Measurements from ENCODE around the gene FGD6. TPM values are rescaled to one million over a fixed set of nuclear protein-coding genes. Genes with fewer than 3 reads are reported as not detected.

FGD6 gene
- total and polyA plus RNA-seq, 2 experiments from 2014 or later: 3.0 to 5.9 TPM

GRCh38 chr12:95231190-95231589 is 13.9 kb upstream of the FGD6 start:
- Histone ChIP-seq H4K20me1 (ENCODE audit: insufficient read depth) (no peaks in the 10 kb centered on the region; the same call in 1 of the 2 replicates), H3K36me3 (ENCODE audit: low read depth) (no peaks in the 10 kb centered on the region), H3K9ac (no peak overlapping the region), H3K27me3 (replicated peaks; ENCODE audit: insufficient read depth) (no peaks in the 10 kb centered on the region), H3K4me2 (ENCODE audit: unreplicated experiment) (no peak overlapping the region), H3K79me2 (ENCODE audit: insufficient read depth) (peaks cover 86% of the 10 kb centered on the region), H3K27ac (no peak overlapping the region), H3K9me3 (ENCODE audit: low read depth) (no peaks in the 10 kb centered on the region), H3F3A (ENCODE audit: insufficient read depth) (no peaks in the 10 kb centered on the region), H3K4me1 (ENCODE audit: insufficient read depth) (no peaks in the 10 kb centered on the region), H3K4me3 (no peak overlapping the region), H2AFZ (no peak overlapping the region), H3K9me2 (ENCODE audit: insufficient read depth) (no peaks in the 10 kb centered on the region)
- TF ChIP-seq EZH2phosphoT487 (IDR thresholded peaks at IDR 0.05; ENCODE audit: insufficient read depth, low read depth) (no peak), EZH2 (IDR thresholded peaks at IDR 0.05; ENCODE audit: insufficient read depth, poor library complexity, severe bottlenecking) (no peak)
- 94 to 98% methylated on average over 2 of the region's 2 CpGs for WGBS, 2 experiments (ENCODE audit: low coverage in 1 of 2, low lambda C conversion rate in 2 of 2, missing lambda C conversion rate in 2 of 2)
- DNase-seq: peak; percentile 34
- in situ Hi-C loops (cut with MboI): no loop called here

GRCh38 chr12:95230313-95230712 is 13.0 kb upstream of the FGD6 start:
- H3K36me3 ChIP-seq (ENCODE audit: low read depth): no peaks in the 10 kb centered on the region
- no peaks in the 10 kb centered on the region for H3K27me3 ChIP-seq (replicated peaks; ENCODE audit: insufficient read depth)
- no peaks in the 10 kb centered on the region for H3F3A ChIP-seq (ENCODE audit: insufficient read depth)
- no peaks in the 10 kb centered on the region; the same call in 1 of the 2 replicates for H4K20me1 ChIP-seq (ENCODE audit: insufficient read depth)
- H3K27ac ChIP-seq: no peak overlapping the region
- H3K4me1 ChIP-seq (ENCODE audit: insufficient read depth): no peaks in the 10 kb centered on the region
- no peaks in the 10 kb centered on the region for H3K9me2 ChIP-seq (ENCODE audit: insufficient read depth)
- no peaks in the 10 kb centered on the region for H3K9me3 ChIP-seq (ENCODE audit: low read depth)
- no peak overlapping the region for H3K4me2 ChIP-seq (ENCODE audit: unreplicated experiment)
- no peak overlapping the region for H2AFZ ChIP-seq
- no peak overlapping the region for H3K4me3 ChIP-seq
- in situ Hi-C loops (cut with MboI): no loop called here
- peaks cover 94% of the 10 kb centered on the region for H3K79me2 ChIP-seq (ENCODE audit: insufficient read depth)
- H3K9ac ChIP-seq: no peak overlapping the region
- TF ChIP-seq EZH2 (IDR thresholded peaks at IDR 0.05; ENCODE audit: insufficient read depth, poor library complexity, severe bottlenecking): no peak
- TF ChIP-seq EZH2phosphoT487 (IDR thresholded peaks at IDR 0.05; ENCODE audit: insufficient read depth, low read depth): no peak
- DNase-seq: no peak

GRCh38 chr12:95229636-95230035 is 12.4 kb upstream of the FGD6 start:
- TF ChIP-seq EZH2 (IDR thresholded peaks at IDR 0.05; ENCODE audit: insufficient read depth, poor library complexity, severe bottlenecking): no peak
- TF ChIP-seq EZH2phosphoT487 (IDR thresholded peaks at IDR 0.05; ENCODE audit: insufficient read depth, low read depth): no peak
- no peak overlapping the region for H3K27ac ChIP-seq
- peaks cover 5% of the 10 kb centered on the region for H3K4me1 ChIP-seq (ENCODE audit: insufficient read depth)
- no peak overlapping the region for H3K9ac ChIP-seq
- peaks cover 100% of the 10 kb centered on the region for H3K79me2 ChIP-seq (ENCODE audit: insufficient read depth)
- no peak for DNase-seq
- H3K27me3 ChIP-seq (replicated peaks; ENCODE audit: insufficient read depth): no peaks in the 10 kb centered on the region
- in situ Hi-C loops (cut with MboI): loop anchor here (10.0 kb wide), 1 partner anchor 105 kb away; no protein-coding TSS in a partner anchor
- H3K36me3 ChIP-seq (ENCODE audit: low read depth): no peaks in the 10 kb centered on the region
- no peaks in the 10 kb centered on the region; the same call in 1 of the 2 replicates for H4K20me1 ChIP-seq (ENCODE audit: insufficient read depth)
- no peak overlapping the region for H2AFZ ChIP-seq
- no peaks in the 10 kb centered on the region for H3K9me3 ChIP-seq (ENCODE audit: low read depth)
- H3F3A ChIP-seq (ENCODE audit: insufficient read depth): peaks cover 5% of the 10 kb centered on the region; the same call in 1 of the 2 replicates
- H3K9me2 ChIP-seq (ENCODE audit: insufficient read depth): no peaks in the 10 kb centered on the region
- 74 to 78% methylated on average over 7 of the region's 7 CpGs for WGBS, 2 experiments (ENCODE audit: low coverage in 1 of 2, low lambda C conversion rate in 2 of 2, missing lambda C conversion rate in 2 of 2)
- H3K4me3 ChIP-seq: no peak overlapping the region
- H3K4me2 ChIP-seq (ENCODE audit: unreplicated experiment): no peak overlapping the region

GRCh38 chr12:95228617-95229016 is 11.3 kb upstream of the FGD6 start:
- no peaks in the 10 kb centered on the region; the same call in 1 of the 2 replicates for H4K20me1 ChIP-seq (ENCODE audit: insufficient read depth)
- H3K4me1 ChIP-seq (ENCODE audit: insufficient read depth): peaks cover 12% of the 10 kb centered on the region
- no peak overlapping the region for H3K4me2 ChIP-seq (ENCODE audit: unreplicated experiment)
- in situ Hi-C loops (cut with MboI): loop anchor here (10.0 kb wide), 1 partner anchor 106 kb away; no protein-coding TSS in a partner anchor
- no peaks in the 10 kb centered on the region for H3K27me3 ChIP-seq (replicated peaks; ENCODE audit: insufficient read depth)
- peaks cover 11% of the 10 kb centered on the region for H3F3A ChIP-seq (ENCODE audit: insufficient read depth)
- H3K36me3 ChIP-seq (ENCODE audit: low read depth): no peaks in the 10 kb centered on the region
- no peak for TF ChIP-seq EZH2 (IDR thresholded peaks at IDR 0.05; ENCODE audit: insufficient read depth, poor library complexity, severe bottlenecking)
- TF ChIP-seq EZH2phosphoT487 (IDR thresholded peaks at IDR 0.05; ENCODE audit: insufficient read depth, low read depth): no peak
- no peaks in the 10 kb centered on the region for H3K9me3 ChIP-seq (ENCODE audit: low read depth)
- WGBS, 2 experiments (ENCODE audit: low coverage in 1 of 2, low lambda C conversion rate in 2 of 2, missing lambda C conversion rate in 2 of 2): 96 to 98% methylated on average over 2 of the region's 2 CpGs
- no peak overlapping the region for H3K9ac ChIP-seq
- no peak overlapping the region for H2AFZ ChIP-seq
- no peak for DNase-seq
- H3K9me2 ChIP-seq (ENCODE audit: insufficient read depth): no peaks in the 10 kb centered on the region
- H3K4me3 ChIP-seq: no peak overlapping the region
- H3K79me2 ChIP-seq (ENCODE audit: insufficient read depth): peaks cover 100% of the 10 kb centered on the region
- no peak overlapping the region for H3K27ac ChIP-seq
